ENCODE measurements around the gene TSSC4. TPM values are rescaled to one million over a fixed set of nuclear protein-coding genes. Genes with fewer than 3 reads are reported as not detected.

TSSC4 gene
- total RNA-seq, 2 donors from 2014 or later, result 35.6 to 59.0 TPM

- Histone ChIP-seq H3K27ac (no peak overlapping the region), H3K36me3 (no peaks in the 10 kb centered on the region), H3K27me3 (peaks cover 7% of the 10 kb centered on the region), H3K4me3 (no peak overlapping the region), H3K4me1 (peaks cover 7% of the 10 kb centered on the region), H3K9ac (ENCODE audit: low read depth in 2 of 2, low read length in 2 of 2) (no peak overlapping the region), H3K9me3 (no peaks in the 10 kb centered on the region)
- no peak for DNase-seq
- intact Hi-C loops (cut with DNase I), result no loop called here
- no peak for TF ChIP-seq CTCF (IDR thresholded peaks at IDR 0.05)
Observed at GRCh38 chr11:2422461-2423156, 22.1 kb downstream of the TSSC4 start.

- no peaks in the 10 kb centered on the region for H3K9me3 ChIP-seq
- peaks cover 7% of the 10 kb centered on the region for H3K4me1 ChIP-seq
- intact Hi-C loops (cut with DNase I), result no loop called here
- no peak for TF ChIP-seq CTCF (IDR thresholded peaks at IDR 0.05)
- H3K27ac ChIP-seq, result no peak overlapping the region
- no peak overlapping the region for H3K4me3 ChIP-seq
- H3K36me3 ChIP-seq, result no peaks in the 10 kb centered on the region
- peaks cover 7% of the 10 kb centered on the region for H3K27me3 ChIP-seq
- no peak for DNase-seq
- no peak overlapping the region for H3K9ac ChIP-seq (ENCODE audit: low read depth in 2 of 2, low read length in 2 of 2)
Observed at GRCh38 chr11:2423157-2424025, 22.8 kb downstream of the TSSC4 start.

GRCh38 chr11:2424811-2425495 lies 24.4 kb downstream of the TSSC4 start:
- TF ChIP-seq CTCF (IDR thresholded peaks at IDR 0.05), result no peak
- no peak overlapping the region for H3K4me3 ChIP-seq
- no peaks in the 10 kb centered on the region for H3K36me3 ChIP-seq
- no peak overlapping the region for H3K27ac ChIP-seq
- intact Hi-C loops (cut with DNase I), result no loop called here
- no peak overlapping the region for H3K9ac ChIP-seq (ENCODE audit: low read depth in 2 of 2, low read length in 2 of 2)
- no peaks in the 10 kb centered on the region for H3K9me3 ChIP-seq
- DNase-seq, result no peak
- H3K27me3 ChIP-seq, result peaks cover 7% of the 10 kb centered on the region
- peaks cover 5% of the 10 kb centered on the region for H3K4me1 ChIP-seq

- no peak for TF ChIP-seq CTCF (IDR thresholded peaks at IDR 0.05)
- no peaks in the 10 kb centered on the region for H3K9me3 ChIP-seq
- H3K4me1 ChIP-seq, result no peaks in the 10 kb centered on the region
- no peaks in the 10 kb centered on the region for H3K36me3 ChIP-seq
- H3K9ac ChIP-seq (ENCODE audit: low read depth in 2 of 2, low read length in 2 of 2), result no peak overlapping the region
- no peak for DNase-seq
- H3K4me3 ChIP-seq, result no peak overlapping the region
- peaks cover 7% of the 10 kb centered on the region for H3K27me3 ChIP-seq
- no peak overlapping the region for H3K27ac ChIP-seq
- intact Hi-C loops (cut with DNase I), result no loop called here
Observed at GRCh38 chr11:2425506-2425905, 25.0 kb downstream of the TSSC4 start.

GRCh38 chr11:2426221-2426620 lies 25.7 kb downstream of the TSSC4 start:
- intact Hi-C loops (cut with DNase I), result no loop called here
- H3K27ac ChIP-seq, result no peak overlapping the region
- no peak overlapping the region for H3K9ac ChIP-seq (ENCODE audit: low read depth in 2 of 2, low read length in 2 of 2)
- TF ChIP-seq CTCF (IDR thresholded peaks at IDR 0.05), result no peak
- H3K27me3 ChIP-seq, result peaks cover 4% of the 10 kb centered on the region
- H3K4me1 ChIP-seq, result no peaks in the 10 kb centered on the region
- no peak overlapping the region for H3K4me3 ChIP-seq
- no peaks in the 10 kb centered on the region for H3K9me3 ChIP-seq
- DNase-seq, result no peak
- no peaks in the 10 kb centered on the region for H3K36me3 ChIP-seq
